Skeletal muscle satellite cell (primary cell): ENCODE measurements around the gene MAPK10.

Source experiments
- H3K27me3 ChIP-seq: 2 replicates; pipeline ENCODE4 v1.7.0; 2013; ENCODE audit warnings: low read length; ENCODE audit not compliant: control insufficient read depth, insufficient read depth
- H3K36me3 ChIP-seq: 2 replicates; pipeline ENCODE4 v1.7.0; 2013; ENCODE audit warnings: mild to moderate bottlenecking, control low read depth, low read length; ENCODE audit not compliant: insufficient read depth
- H3K4me1 ChIP-seq: 2 replicates; pipeline ENCODE4 v1.7.0; 2013; ENCODE audit warnings: low read length; ENCODE audit not compliant: control insufficient read depth, insufficient read depth
- H3K4me2 ChIP-seq: 2 replicates; pipeline ENCODE4 v1.7.0; 2013; ENCODE audit warnings: mild to moderate bottlenecking, low read length
- H3K4me3 ChIP-seq: 2 replicates; pipeline ENCODE4 v1.7.0; 2013; ENCODE audit warnings: low read length
- H3K9ac ChIP-seq: 2 replicates; pipeline ENCODE4 v1.7.0; 2013; ENCODE audit warnings: mild to moderate bottlenecking, low read depth, low read length, moderate library complexity
- H3K9me3 ChIP-seq: replicated peaks from 2 replicates; pipeline ENCODE4 v1.7.0; 2013; ENCODE audit warnings: mild to moderate bottlenecking, control low read depth, low read length

Gene MAPK10

GRCh38 chr4:86302830-86303229 lies 57.0 kb downstream of the MAPK10 start:
- Histone ChIP-seq H3K4me3 (no peak overlapping the region), H3K4me2 (no peak overlapping the region), H3K36me3 (no peaks in the 10 kb centered on the region), H3K9me3 (no peaks in the 10 kb centered on the region), H3K27me3 (no peaks in the 10 kb centered on the region), H3K9ac (no peak overlapping the region), H3K4me1 (peaks cover 9% of the 10 kb centered on the region)

GRCh38 chr4:86302251-86302650 lies 57.6 kb downstream of the MAPK10 start:
- no peak overlapping the region for H3K4me2 ChIP-seq
- no peaks in the 10 kb centered on the region for H3K36me3 ChIP-seq
- H3K4me1 ChIP-seq = peaks cover 3% of the 10 kb centered on the region
- no peaks in the 10 kb centered on the region for H3K27me3 ChIP-seq
- no peak overlapping the region for H3K9ac ChIP-seq
- no peaks in the 10 kb centered on the region for H3K9me3 ChIP-seq
- H3K4me3 ChIP-seq = no peak overlapping the region

- no peak overlapping the region for H3K4me2 ChIP-seq
- H3K27me3 ChIP-seq = no peaks in the 10 kb centered on the region
- H3K9me3 ChIP-seq = no peaks in the 10 kb centered on the region
- H3K36me3 ChIP-seq = no peaks in the 10 kb centered on the region
- H3K4me3 ChIP-seq = no peak overlapping the region
- H3K4me1 ChIP-seq = no peaks in the 10 kb centered on the region
- no peak overlapping the region for H3K9ac ChIP-seq
Observed at GRCh38 chr4:86300516-86300915, 59.3 kb downstream of the MAPK10 start.

GRCh38 chr4:86296865-86297264 lies 63.0 kb downstream of the MAPK10 start:
- H3K4me2 ChIP-seq = no peak overlapping the region
- H3K36me3 ChIP-seq = no peaks in the 10 kb centered on the region
- peaks cover 8% of the 10 kb centered on the region for H3K4me1 ChIP-seq
- no peak overlapping the region for H3K4me3 ChIP-seq
- no peaks in the 10 kb centered on the region for H3K27me3 ChIP-seq
- H3K9me3 ChIP-seq = no peaks in the 10 kb centered on the region
- H3K9ac ChIP-seq = no peak overlapping the region

GRCh38 chr4:86294883-86295282 lies 65.0 kb downstream of the MAPK10 start:
- peaks cover 8% of the 10 kb centered on the region for H3K4me1 ChIP-seq

GRCh38 chr4:86291180-86291579 lies 68.7 kb downstream of the MAPK10 start:
- Histone ChIP-seq H3K4me1 (peaks cover 8% of the 10 kb centered on the region), H3K9me3 (no peaks in the 10 kb centered on the region), H3K4me3 (no peak overlapping the region), H3K27me3 (no peaks in the 10 kb centered on the region), H3K9ac (no peak overlapping the region), H3K36me3 (no peaks in the 10 kb centered on the region), H3K4me2 (no peak overlapping the region)

More at GRCh38 chr4:86294883-86295282, 65.0 kb downstream of the MAPK10 start:
- Histone ChIP-seq H3K27me3 (no peaks in the 10 kb centered on the region), H3K4me2 (no peak overlapping the region), H3K4me3 (no peak overlapping the region), H3K9me3 (no peaks in the 10 kb centered on the region), H3K9ac (no peak overlapping the region), H3K36me3 (no peaks in the 10 kb centered on the region)

GRCh38 chr4:86286726-86287125 lies 73.1 kb downstream of the MAPK10 start:
- Histone ChIP-seq H3K9ac (no peak overlapping the region), H3K36me3 (no peaks in the 10 kb centered on the region), H3K9me3 (no peaks in the 10 kb centered on the region), H3K27me3 (peaks cover 3% of the 10 kb centered on the region), H3K4me1 (no peaks in the 10 kb centered on the region), H3K4me2 (no peak overlapping the region), H3K4me3 (no peak overlapping the region)

- no peak overlapping the region for H3K9ac ChIP-seq
- no peaks in the 10 kb centered on the region for H3K9me3 ChIP-seq
- no peak overlapping the region for H3K4me3 ChIP-seq
- no peaks in the 10 kb centered on the region for H3K36me3 ChIP-seq
- peaks cover 6% of the 10 kb centered on the region for H3K27me3 ChIP-seq
- H3K4me1 ChIP-seq = no peaks in the 10 kb centered on the region
- H3K4me2 ChIP-seq = no peak overlapping the region
Observed at GRCh38 chr4:86283371-86283770, 76.5 kb downstream of the MAPK10 start.

- Histone ChIP-seq H3K4me2 (no peak overlapping the region), H3K27me3 (peaks cover 23% of the 10 kb centered on the region), H3K4me3 (no peak overlapping the region), H3K36me3 (no peaks in the 10 kb centered on the region), H3K9ac (no peak overlapping the region), H3K9me3 (no peaks in the 10 kb centered on the region), H3K4me1 (peaks cover 7% of the 10 kb centered on the region)
Observed at GRCh38 chr4:86280246-86280645, 79.6 kb downstream of the MAPK10 start.

GRCh38 chr4:86279293-86279960 lies 80.4 kb downstream of the MAPK10 start:
- no peaks in the 10 kb centered on the region for H3K9me3 ChIP-seq
- no peaks in the 10 kb centered on the region for H3K36me3 ChIP-seq
- H3K4me2 ChIP-seq = no peak overlapping the region
- peaks cover 11% of the 10 kb centered on the region for H3K4me1 ChIP-seq
- no peak overlapping the region for H3K9ac ChIP-seq
- H3K27me3 ChIP-seq = peaks cover 20% of the 10 kb centered on the region
- H3K4me3 ChIP-seq = no peak overlapping the region

GRCh38 chr4:86278126-86278525 lies 81.7 kb downstream of the MAPK10 start:
- H3K36me3 ChIP-seq = no peaks in the 10 kb centered on the region
- H3K9me3 ChIP-seq = no peaks in the 10 kb centered on the region
- no peak overlapping the region for H3K4me3 ChIP-seq
- peaks cover 11% of the 10 kb centered on the region for H3K4me1 ChIP-seq
- no peak overlapping the region for H3K4me2 ChIP-seq
- no peak overlapping the region for H3K9ac ChIP-seq
- H3K27me3 ChIP-seq = peaks cover 20% of the 10 kb centered on the region

GRCh38 chr4:86274642-86275041 lies 85.2 kb downstream of the MAPK10 start:
- H3K4me2 ChIP-seq = no peak overlapping the region
- no peaks in the 10 kb centered on the region for H3K9me3 ChIP-seq
- no peak overlapping the region for H3K4me3 ChIP-seq
- H3K9ac ChIP-seq = no peak overlapping the region
- H3K36me3 ChIP-seq = no peaks in the 10 kb centered on the region
- peaks cover 20% of the 10 kb centered on the region for H3K27me3 ChIP-seq
- H3K4me1 ChIP-seq = peaks cover 11% of the 10 kb centered on the region
